K562 (cell line): ENCODE data around the gene MRPL40. TPM values are rescaled to one million over a fixed set of nuclear protein-coding genes. Genes with fewer than 3 reads are reported as not detected.
A peak's percentile ranks its signal among the peaks of the same experiment; 100 is the strongest.

Source experiments
- ASH1L ChIP-seq: fragments of 450-650 bp; IDR thresholded peaks from 2 replicates; pipeline ENCODE4 v1.6.1; 2018; ENCODE audit warnings: borderline replicate concordance, mild to moderate bottlenecking, low read depth; ENCODE audit not compliant: partially characterized antibody
- DMBX1 ChIP-seq: fragments of 250-450 bp; sonication (Bioruptor Pico); IDR thresholded peaks from 2 replicates; pipeline ENCODE4 v1.8.0; 2022; ENCODE audit warnings: inconsistent platforms, mild to moderate bottlenecking, moderate library complexity, borderline replicate concordance
- GTF2B ChIP-seq: IDR thresholded peaks from 2 replicates; pipeline ENCODE4 v1.6.1; 2011; ENCODE audit not compliant: insufficient read length; ENCODE audit errors: extremely low read depth
- MBD2 ChIP-seq: sonication (generic); IDR thresholded peaks from 2 replicates; pipeline ENCODE4 v1.6.1; 2016; ENCODE audit warnings: low read depth, borderline replicate concordance
- MGA ChIP-seq: fragments of 450-650 bp; IDR thresholded peaks from 2 replicates; pipeline ENCODE4 v1.6.1; 2016; ENCODE audit warnings: mild to moderate bottlenecking, moderate library complexity
- NCOR1 ChIP-seq: fragments of 450-650 bp; IDR thresholded peaks from 2 replicates; pipeline ENCODE4 v1.6.1; 2016; ENCODE audit warnings: mild to moderate bottlenecking, moderate library complexity
- NFYB ChIP-seq: IDR thresholded peaks from 2 replicates; pipeline ENCODE4 v1.6.1; 2011; ENCODE audit warnings: mild to moderate bottlenecking, moderate library complexity; ENCODE audit not compliant: insufficient read length; ENCODE audit errors: extremely low read depth
- ZFX ChIP-seq: sonication (generic); formaldehyde crosslinking; IDR thresholded peaks from 2 replicates; pipeline ENCODE4 v1.8.0; 2022; ENCODE audit warnings: mild to moderate bottlenecking, missing genetic modification reagents, moderate library complexity
- ZNF133 ChIP-seq: fragments of 250-450 bp; sonication (Bioruptor Pico); IDR thresholded peaks from 2 replicates; pipeline ENCODE4 v1.4.0; 2020; ENCODE audit warnings: mild to moderate bottlenecking
- ZNF165 ChIP-seq: fragments of 250-450 bp; sonication (Bioruptor Pico); IDR thresholded peaks from 2 replicates; pipeline ENCODE4 v1.4.0; 2020; ENCODE audit warnings: borderline replicate concordance
- ZNF212 ChIP-seq: fragments of 450-650 bp; formaldehyde crosslinking; IDR thresholded peaks from 2 replicates; pipeline ENCODE4 v1.4.0; 2020; ENCODE audit warnings: mild to moderate bottlenecking
- ZNF551 ChIP-seq: fragments of 250-450 bp; sonication (Bioruptor Pico); IDR thresholded peaks from 2 replicates; pipeline ENCODE4 v1.5.0; 2021; ENCODE audit warnings: mild to moderate bottlenecking, moderate library complexity
- polyA plus RNA-seq, 8 experiments: library from polyadenylated mRNA; depleted of rRNA in 4 of 8; stranded (reverse) in 5 of 8; unstranded in 3 of 8; fragments of >200 nt; fragmentation: Nextera tagmentation in 2 of 8; fragmentation: Illumina TruSeq in 1 of 8; extraction: Ambion mirVana in 2 of 8; extraction: Trizol in 1 of 8; gene quantifications; 2 replicates each; pipeline versions ENCODE4 v1.2.1 to v1.2.3, GENCODE V29; 2011 to 2014; ENCODE audit warnings: inconsistent platforms in 1 of 8, missing spikeins in 1 of 8
- total RNA-seq, 7 experiments: library from RNA; depleted of rRNA in 6 of 7; stranded (reverse); fragments of >200 nt in 6 of 7; fragmentation: Illumina TruSeq in 2 of 7; extraction: Trizol in 2 of 7; gene quantifications; 2 replicates each; pipeline versions ENCODE4 v1.2.1 to v1.2.3, GENCODE V29; 2011 to 2021; ENCODE audit warnings: low replicate concordance in 1 of 7
- TF ChIP-seq, protein P1 (sequence below): sonication (generic); formaldehyde crosslinking; IDR thresholded peaks from 2 replicates; pipeline ENCODE4 v1.8.0; 2022; ENCODE audit warnings: mild to moderate bottlenecking, missing genetic modification reagents
- TF ChIP-seq, protein P2 (sequence below): fragments of 250-450 bp; sonication (Bioruptor Pico); IDR thresholded peaks from 2 replicates; pipeline ENCODE4 v1.6.1; 2021; ENCODE audit warnings: mild to moderate bottlenecking

The MRPL40 gene
- total and polyA plus RNA-seq, 9 of the 15 experiments (the other 6 are each of a cell fraction or from before 2014, with no cell fraction given), result 132 to 652 (median 208) TPM

GRCh38 chr22:19407649-19408606 lies 24.4 kb upstream of the MRPL40 start (continued):
- TF ChIP-seq ZNF165 (no peak), ZNF133 (CRISPR knock-in tag) (no peak), MGA (no peak), ZNF212 (no peak), GTF2B (no peak), ASH1L (no peak), DMBX1 (CRISPR knock-in tag) (peak; percentile 95), ZFX (CRISPR knock-in tag) (no peak), ZNF551 (CRISPR knock-in tag) (no peak), NFYB (no peak), MBD2 (no peak), NCOR1 (peak; percentile 95)
- TF ChIP-seq, protein P1, sequence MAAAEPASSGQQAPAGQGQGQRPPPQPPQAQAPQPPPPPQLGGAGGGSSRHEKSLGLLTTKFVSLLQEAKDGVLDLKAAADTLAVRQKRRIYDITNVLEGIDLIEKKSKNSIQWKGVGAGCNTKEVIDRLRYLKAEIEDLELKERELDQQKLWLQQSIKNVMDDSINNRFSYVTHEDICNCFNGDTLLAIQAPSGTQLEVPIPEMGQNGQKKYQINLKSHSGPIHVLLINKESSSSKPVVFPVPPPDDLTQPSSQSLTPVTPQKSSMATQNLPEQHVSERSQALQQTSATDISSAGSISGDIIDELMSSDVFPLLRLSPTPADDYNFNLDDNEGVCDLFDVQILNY (CRISPR knock-in tag), result peak; percentile 58
- TF ChIP-seq, protein P2, sequence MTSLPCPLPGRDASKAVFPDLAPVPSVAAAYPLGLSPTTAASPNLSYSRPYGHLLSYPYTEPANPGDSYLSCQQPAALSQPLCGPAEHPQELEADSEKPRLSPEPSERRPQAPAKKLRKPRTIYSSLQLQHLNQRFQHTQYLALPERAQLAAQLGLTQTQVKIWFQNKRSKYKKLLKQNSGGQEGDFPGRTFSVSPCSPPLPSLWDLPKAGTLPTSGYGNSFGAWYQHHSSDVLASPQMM (CRISPR knock-in tag), result no peak
